Caco-2 (cell line): Measurements from ENCODE around the gene MET. TPM values are rescaled to one million over a fixed set of nuclear protein-coding genes. Genes with fewer than 3 reads are reported as not detected.
A peak's percentile ranks its signal among the peaks of the same experiment; 100 is the strongest.

Experiments
- BruUV-seq: library from RNA; stranded (reverse); fragments of 400-500 nt; replicated peaks from 2 replicates; lab custom pipeline; 2021; lab: Mats Ljungman, UMichigan
- CTCF ChIA-PET: fragments of 300-600 bp; sonication (Branson Sonifier 250); formaldehyde crosslinking; loops from one replicate; lab custom pipeline; 2022; ENCODE audit warnings: antibody characterized with exemption; lab: Charles Lee
- POLR2A ChIA-PET: fragments of 300-600 bp; sonication (Branson Sonifier 250); formaldehyde crosslinking; loops from one replicate; lab custom pipeline; 2022; ENCODE audit warnings: antibody characterized with exemption; lab: Charles Lee
- DNase-seq, 2 experiments: peaks; one replicate each; pipeline versions ENCODE4 v3.0.0 to v3.0.0-alpha.2; 2020 to 2022
- H3K27me3 ChIP-seq: replicated peaks from 2 replicates; pipeline ENCODE4 v1.6.0; 2011; ENCODE audit warnings: low read length; ENCODE audit not compliant: control insufficient read depth, insufficient read depth
- H3K36me3 ChIP-seq: 2 replicates; pipeline ENCODE4 v1.5.1; 2011; ENCODE audit warnings: low read length; ENCODE audit not compliant: control insufficient read depth, insufficient read depth
- H3K4me1 ChIP-seq: fragments of 250-450 bp; sonication (Bioruptor Pico); 2 replicates; pipeline ENCODE4 v1.5.1; 2020; ENCODE audit warnings: mild to moderate bottlenecking
- H3K4me3 ChIP-seq: 2 replicates; pipeline ENCODE4 v1.5.1; 2011; ENCODE audit warnings: low read depth, mild to moderate bottlenecking, control low read depth, low read length
- H3K9me3 ChIP-seq: fragments of 250-450 bp; sonication (Bioruptor Pico); 2 replicates; pipeline ENCODE4 v1.5.1; 2020; ENCODE audit warnings: mild to moderate bottlenecking, moderate library complexity
- H3K27ac Mint-ChIP-seq: one replicate; pipeline ENCODE4 v1.8.0; 2022; ENCODE audit warnings: mixed read lengths; ENCODE audit not compliant: unreplicated experiment
- H3K27me3 Mint-ChIP-seq: one replicate; pipeline ENCODE4 v1.8.0; 2022; ENCODE audit warnings: mixed read lengths; ENCODE audit not compliant: insufficient read depth, unreplicated experiment
- H3K36me3 Mint-ChIP-seq: one replicate; pipeline ENCODE4 v1.8.0; 2022; ENCODE audit warnings: mild to moderate bottlenecking, mixed read lengths; ENCODE audit not compliant: insufficient read depth, unreplicated experiment
- H3K4me1 Mint-ChIP-seq: one replicate; pipeline ENCODE4 v1.8.0; 2022; ENCODE audit warnings: low read depth, mixed read lengths; ENCODE audit not compliant: unreplicated experiment
- H3K4me3 Mint-ChIP-seq: one replicate; pipeline ENCODE4 v1.8.0; 2022; ENCODE audit warnings: mild to moderate bottlenecking, moderate library complexity, mixed read lengths; ENCODE audit not compliant: unreplicated experiment
- H3K9me3 Mint-ChIP-seq: one replicate; pipeline ENCODE4 v1.8.0; 2022; ENCODE audit warnings: mixed read lengths; ENCODE audit not compliant: unreplicated experiment
- CTCF ChIP-seq, 2 experiments: fragments of 200-600 bp in 1 of 2; IDR thresholded peaks; 1 replicate in 1 of 2; 2 replicates in 1 of 2; pipeline versions ENCODE4 v1.5.1 to v1.8.0; 2011 to 2022; ENCODE audit warnings: antibody characterized with exemption in 1 of 2, control low read depth in 1 of 2, inconsistent platforms in 1 of 2, low read depth in 1 of 2, low read length in 1 of 2, mild to moderate bottlenecking in 1 of 2, moderate library complexity in 1 of 2; ENCODE audit not compliant: insufficient read depth in 1 of 2, severe bottlenecking in 1 of 2, unreplicated experiment in 1 of 2
- intact Hi-C: fragments of 100-400 bp; cut with micrococcal nuclease; formaldehyde crosslinking; loops from one replicate; pipeline ENCODE4 v1.10.0; 2022; ENCODE audit not compliant: unreplicated experiment
- total RNA-seq: library from RNA; stranded (reverse); gene quantifications from 2 replicates; pipeline ENCODE4 v1.2.3, GENCODE V29; 2022

MET gene
- total RNA-seq, 1 experiment from 2014 or later: 82.9 TPM

DNA sequence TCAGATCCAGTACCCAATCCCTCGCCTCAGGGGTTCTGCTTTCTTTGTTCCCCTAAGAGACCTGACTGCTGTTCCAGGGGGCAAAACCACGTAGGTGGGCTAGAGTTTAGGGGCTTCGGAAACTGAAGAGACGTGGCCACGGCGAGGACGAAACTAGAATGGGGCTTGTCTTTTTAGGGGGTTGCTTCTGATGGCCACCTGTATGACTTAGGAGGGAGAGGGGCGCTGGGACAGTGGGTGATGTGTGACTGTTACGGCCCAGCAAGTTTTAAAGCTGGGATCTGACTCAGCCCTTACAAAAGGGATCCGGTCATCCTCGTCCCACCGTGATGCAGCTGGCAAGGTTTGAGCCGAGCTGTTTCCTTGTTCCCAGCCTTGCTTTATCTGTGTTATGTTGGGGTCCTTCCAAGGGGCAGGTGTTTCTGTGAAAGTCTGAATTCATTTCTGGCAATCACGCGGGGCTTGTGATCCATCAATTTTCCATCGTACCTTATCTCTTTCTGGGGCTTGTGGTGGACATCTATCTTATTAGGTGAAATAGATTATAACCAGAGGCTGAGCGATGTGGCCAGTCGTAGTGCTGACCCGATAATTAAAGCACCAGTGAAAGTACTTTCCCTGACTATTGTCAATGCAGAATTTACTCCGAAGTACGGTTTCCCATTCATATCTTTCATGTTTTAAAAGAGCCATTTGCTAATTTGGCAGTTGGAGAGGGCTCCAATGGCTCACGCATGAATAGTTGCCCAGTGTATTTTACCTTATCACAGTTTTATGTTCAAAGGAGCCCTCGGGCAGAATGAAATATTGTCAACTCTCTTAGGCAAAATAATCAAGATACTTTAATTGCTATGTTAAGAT is 830 bp downstream of the MET start:
- Mint-ChIP-seq H3K9me3 (no peaks in the 10 kb centered on the region), H3K36me3 (no peaks in the 10 kb centered on the region), H3K27ac (peak overlapping the region; percentile 47), H3K27me3 (no peaks in the 10 kb centered on the region), H3K4me3 (peak overlapping the region; percentile 94), H3K4me1 (peaks cover 16% of the 10 kb centered on the region)
- H3K9me3 ChIP-seq: no peaks in the 10 kb centered on the region
- no TSS peak for BruUV-seq
- CTCF ChIA-PET: interaction anchor here (0.6 to 1.4 kb wide), 3 partner anchors 14 to 187 kb away, joined by 3 to 12 read pairs (median 3); no protein-coding TSS in a partner anchor
- no peaks in the 10 kb centered on the region for H3K36me3 ChIP-seq
- TF ChIP-seq CTCF (IDR thresholded peaks at IDR 0.05; ENCODE audit: insufficient read depth in 1 of 2, low read depth in 1 of 2, low read length in 1 of 2, severe bottlenecking in 1 of 2, unreplicated experiment in 1 of 2): no peak
- peak overlapping the region; percentile 84 for H3K4me3 ChIP-seq
- DNase-seq: peak in 1 of 2 experiments; percentile 12
- intact Hi-C loops: loop anchor here (1.0 to 5.0 kb wide), 5 partner anchors 26 to 506 kb away; no protein-coding TSS in a partner anchor
- POLR2A ChIA-PET: interaction anchor here (0.7 kb wide), 1 partner anchor 108 kb away, joined by 3 read pairs; no protein-coding TSS in a partner anchor
- peaks cover 5% of the 10 kb centered on the region for H3K4me1 ChIP-seq
- H3K27me3 ChIP-seq: no peaks in the 10 kb centered on the region

GRCh38 chr7:116673457-116673865 is 1.5 kb downstream of the MET start:
- ChIA-PET CTCF (no interaction called here), POLR2A (no interaction called here)
- intact Hi-C loops: loop anchor here (2.0 to 5.0 kb wide), 2 partner anchors 25 to 506 kb away; no protein-coding TSS in a partner anchor
- Mint-ChIP-seq H3K9me3 (no peaks in the 10 kb centered on the region), H3K4me3 (peak overlapping the region; percentile 94), H3K27ac (no peak overlapping the region), H3K36me3 (no peaks in the 10 kb centered on the region), H3K4me1 (peaks cover 19% of the 10 kb centered on the region), H3K27me3 (no peaks in the 10 kb centered on the region)
- BruUV-seq: TSS peak; percentile 18
- peaks cover 5% of the 10 kb centered on the region for H3K4me1 ChIP-seq
- no peak for DNase-seq
- no peaks in the 10 kb centered on the region for H3K9me3 ChIP-seq
- H3K27me3 ChIP-seq: no peaks in the 10 kb centered on the region
- peak overlapping the region; percentile 84 for H3K4me3 ChIP-seq
- TF ChIP-seq CTCF (IDR thresholded peaks at IDR 0.05; ENCODE audit: insufficient read depth in 1 of 2, low read depth in 1 of 2, low read length in 1 of 2, severe bottlenecking in 1 of 2, unreplicated experiment in 1 of 2): no peak
- no peaks in the 10 kb centered on the region for H3K36me3 ChIP-seq

- Mint-ChIP-seq H3K27ac (no peak overlapping the region), H3K9me3 (no peaks in the 10 kb centered on the region), H3K4me3 (peak overlapping the region; percentile 53), H3K4me1 (peaks cover 19% of the 10 kb centered on the region), H3K36me3 (no peaks in the 10 kb centered on the region), H3K27me3 (no peaks in the 10 kb centered on the region)
- intact Hi-C loops: loop anchor here (5.0 kb wide), 1 partner anchor 507 kb away; no protein-coding TSS in a partner anchor
- DNase-seq: no peak
- H3K4me1 ChIP-seq: peaks cover 5% of the 10 kb centered on the region
- BruUV-seq: no TSS peak
- no peaks in the 10 kb centered on the region for H3K9me3 ChIP-seq
- no peak overlapping the region for H3K4me3 ChIP-seq
- no peak for TF ChIP-seq CTCF (IDR thresholded peaks at IDR 0.05; ENCODE audit: insufficient read depth in 1 of 2, low read depth in 1 of 2, low read length in 1 of 2, severe bottlenecking in 1 of 2, unreplicated experiment in 1 of 2)
- H3K36me3 ChIP-seq: no peaks in the 10 kb centered on the region
- ChIA-PET POLR2A (no interaction called here), CTCF (no interaction called here)
- H3K27me3 ChIP-seq: no peaks in the 10 kb centered on the region
Measured at GRCh38 chr7:116674508-116675173, 2.6 kb downstream of the MET start.
